Left lung (tissue), 10 donors: Measurements from ENCODE around the gene DENND1A. TPM values are rescaled to one million over a fixed set of nuclear protein-coding genes. Genes with fewer than 3 reads are reported as not detected.

Source experiments
- ATAC-seq: fragments of 200-7000 bp; cut with Tn5 transposase; one replicate; pipeline ENCODE4 v1.9.1; 2020; ENCODE audit warnings: moderate library complexity
- DNase-seq, 4 donors: peaks; one replicate each; pipeline ENCODE4 v3.0.0-alpha.2; 2013 to 2020
- H3K27ac ChIP-seq, 2 donors: fragments of 200-600 bp; sonication (generic) in 1 of 2; one replicate each; pipeline versions ENCODE4 v1.5.0 to v1.8.0; 2020 to 2021
- H3K27me3 ChIP-seq, 2 donors: fragments of 200-600 bp; sonication (generic) in 1 of 2; one replicate each; pipeline versions ENCODE4 v1.5.0 to v1.8.0; 2020 to 2021
- H3K36me3 ChIP-seq, 2 donors: fragments of 200-600 bp; sonication (generic) in 1 of 2; one replicate each; pipeline versions ENCODE4 v1.5.0 to v1.8.0; 2020 to 2021
- H3K4me1 ChIP-seq, 2 donors: fragments of 200-600 bp; one replicate each; pipeline ENCODE4 v1.8.0; 2021
- H3K4me3 ChIP-seq, 2 donors: fragments of 200-600 bp; sonication (generic) in 1 of 2; one replicate each; pipeline versions ENCODE4 v1.5.0 to v1.8.0; 2020 to 2021; ENCODE audit warnings: mild to moderate bottlenecking in 1 of 2
- H3K9me3 ChIP-seq, 2 donors: fragments of 200-600 bp; sonication (generic) in 1 of 2; one replicate each; pipeline versions ENCODE4 v1.5.0 to v1.8.0; 2020 to 2021
- intact Hi-C, 2 donors: fragments of 100-400 bp; cut with DNase I; formaldehyde crosslinking; loops; one replicate each; pipeline versions ENCODE4 v1.11.2 to v1.14.2; 2022
- polyA plus RNA-seq, 6 donors: library from polyadenylated mRNA; unstranded; fragments of 120-200 nt; gene quantifications; one replicate each; pipeline ENCODE4 v1.2.1, GENCODE V29; 2013; ENCODE audit not compliant: insufficient read length in 6 of 6
- total RNA-seq, 2 donors: library from RNA; stranded (reverse); fragmentation: NEBNext Ultra II Directional; extraction: Animal tissue kit (Norgen Biotek cat#: 25700); gene quantifications; one replicate each; pipeline ENCODE4 v1.2.1, GENCODE V29; 2021
- TF ChIP-seq, protein P1 (sequence below), 2 donors: fragments of 200-600 bp; sonication (generic) in 1 of 2; IDR thresholded peaks; one replicate each; pipeline versions ENCODE4 v1.5.0 to v1.8.0; 2021; ENCODE audit warnings: antibody characterized with exemption in 2 of 2
- donor health status: DM: no; HTN: yes; CAD: no.
- donor health status: DM: no; HTN: no; CAD: no.

Gene DENND1A
- total and polyA plus RNA-seq, 8 donors, result 8.3 to 23.2 (median 9.7) TPM

DNA sequence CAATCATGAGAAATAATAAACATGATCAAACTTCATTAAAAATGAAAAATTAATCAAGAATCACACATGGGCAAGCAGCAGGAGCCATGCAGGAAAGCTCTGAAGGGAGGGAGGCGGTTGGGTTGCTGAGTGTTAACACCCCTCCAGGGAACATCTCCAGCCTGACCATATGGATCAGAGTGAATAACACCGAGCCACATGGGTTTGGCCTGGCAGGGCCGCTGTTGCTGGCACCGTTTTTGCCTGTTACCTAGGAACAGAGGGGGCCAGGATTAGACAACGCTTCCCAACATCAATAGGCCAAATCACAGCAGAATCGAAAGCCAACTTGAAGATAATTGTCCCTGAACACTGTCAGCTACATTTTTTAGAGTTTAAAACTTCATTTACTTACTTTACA, 160.2 kb downstream of the DENND1A start:
- H3K4me1 ChIP-seq, result peaks cover 0 to 14% of the 10 kb centered on the region in 2 donors
- ATAC-seq, result no peak
- no peaks in the 10 kb centered on the region for H3K27me3 ChIP-seq
- H3K4me3 ChIP-seq, result no peak overlapping the region
- intact Hi-C loops, result no loop called here
- no peaks in the 10 kb centered on the region for H3K9me3 ChIP-seq
- H3K36me3 ChIP-seq, result no peaks in the 10 kb centered on the region
- TF ChIP-seq, protein P1, sequence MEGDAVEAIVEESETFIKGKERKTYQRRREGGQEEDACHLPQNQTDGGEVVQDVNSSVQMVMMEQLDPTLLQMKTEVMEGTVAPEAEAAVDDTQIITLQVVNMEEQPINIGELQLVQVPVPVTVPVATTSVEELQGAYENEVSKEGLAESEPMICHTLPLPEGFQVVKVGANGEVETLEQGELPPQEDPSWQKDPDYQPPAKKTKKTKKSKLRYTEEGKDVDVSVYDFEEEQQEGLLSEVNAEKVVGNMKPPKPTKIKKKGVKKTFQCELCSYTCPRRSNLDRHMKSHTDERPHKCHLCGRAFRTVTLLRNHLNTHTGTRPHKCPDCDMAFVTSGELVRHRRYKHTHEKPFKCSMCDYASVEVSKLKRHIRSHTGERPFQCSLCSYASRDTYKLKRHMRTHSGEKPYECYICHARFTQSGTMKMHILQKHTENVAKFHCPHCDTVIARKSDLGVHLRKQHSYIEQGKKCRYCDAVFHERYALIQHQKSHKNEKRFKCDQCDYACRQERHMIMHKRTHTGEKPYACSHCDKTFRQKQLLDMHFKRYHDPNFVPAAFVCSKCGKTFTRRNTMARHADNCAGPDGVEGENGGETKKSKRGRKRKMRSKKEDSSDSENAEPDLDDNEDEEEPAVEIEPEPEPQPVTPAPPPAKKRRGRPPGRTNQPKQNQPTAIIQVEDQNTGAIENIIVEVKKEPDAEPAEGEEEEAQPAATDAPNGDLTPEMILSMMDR (IDR thresholded peaks at IDR 0.05), result no peak
- no peak overlapping the region for H3K27ac ChIP-seq
- DNase-seq, result peak in 1 of 4 donors; percentile 36

DNA sequence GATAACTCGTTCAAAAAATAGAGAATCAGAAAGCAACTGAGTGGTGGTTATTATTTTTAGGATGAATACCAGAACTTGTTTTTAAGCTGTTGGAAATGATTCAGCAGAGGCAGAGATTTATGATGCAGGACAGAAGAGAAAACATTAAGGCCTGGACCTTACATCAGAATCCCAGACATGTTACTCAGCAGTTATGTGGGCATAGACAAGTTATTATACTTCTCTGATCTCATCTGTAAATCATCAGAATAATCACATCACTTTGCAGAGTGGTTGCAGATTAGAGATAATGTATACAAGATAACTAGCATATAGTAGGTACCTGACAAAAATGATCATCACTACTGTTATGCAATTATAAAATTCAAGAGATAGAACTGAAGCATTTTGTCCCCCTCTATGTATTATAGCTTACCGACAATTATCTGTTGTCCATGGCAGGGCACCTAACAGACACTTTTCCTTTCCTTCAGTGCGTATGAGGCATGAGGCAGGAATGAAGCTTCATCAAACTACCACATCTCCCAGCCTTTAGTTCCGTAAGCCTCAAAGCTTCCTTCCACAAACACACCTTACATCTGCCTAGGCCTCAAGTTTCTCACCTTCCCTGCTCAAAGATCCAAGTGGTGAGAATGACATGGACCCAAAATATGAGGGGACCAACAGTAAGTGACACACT, 165.9 kb downstream of the DENND1A start:
- Histone ChIP-seq H3K36me3 (no peaks in the 10 kb centered on the region), H3K9me3 (no peaks in the 10 kb centered on the region)
- intact Hi-C loops, result no loop called here

DNA sequence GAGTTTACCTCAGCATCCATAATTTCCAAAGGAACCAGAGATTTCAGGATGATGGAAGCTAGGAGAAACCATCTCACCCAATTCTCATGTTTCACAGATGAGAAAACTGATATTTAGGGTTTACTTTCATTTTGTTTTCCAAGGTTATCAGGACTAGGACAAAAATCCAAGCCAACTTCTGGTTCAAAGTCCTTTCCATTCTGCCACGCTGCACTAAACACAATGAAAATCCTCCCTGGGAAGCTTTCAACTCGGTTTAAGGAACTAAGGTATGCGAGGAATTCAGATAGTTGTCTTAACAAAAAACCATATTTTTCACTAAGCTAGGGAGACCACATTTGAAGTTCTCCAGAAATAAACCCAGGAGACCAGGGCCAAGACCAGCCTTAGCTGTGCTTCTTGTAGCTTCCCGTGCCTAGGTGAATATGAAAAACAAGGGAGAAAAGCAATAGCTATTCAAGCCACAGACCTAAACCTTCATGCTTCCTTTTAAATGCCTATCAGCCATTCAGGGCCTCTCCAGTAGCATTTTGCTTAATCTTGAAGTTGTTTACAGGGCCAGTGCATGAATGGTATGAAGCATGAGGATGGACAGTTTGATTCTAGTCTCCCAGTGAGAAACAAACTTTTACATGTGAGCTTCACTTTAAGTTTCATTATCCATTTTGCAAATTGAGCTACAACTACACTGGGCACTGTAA, 167.9 kb downstream of the DENND1A start:
- no peak overlapping the region for H3K27ac ChIP-seq
- intact Hi-C loops, result no loop called here
- peaks cover 0 to 7% of the 10 kb centered on the region in 2 donors for H3K36me3 ChIP-seq
- no peaks in the 10 kb centered on the region for H3K4me1 ChIP-seq
- H3K9me3 ChIP-seq, result no peaks in the 10 kb centered on the region
- H3K27me3 ChIP-seq, result no peaks in the 10 kb centered on the region
- ATAC-seq, result no peak
- TF ChIP-seq, protein P1 (IDR thresholded peaks at IDR 0.05), result no peak
- H3K4me3 ChIP-seq, result no peak overlapping the region
- no peak for DNase-seq

More for the DNA sequence above, 165.9 kb downstream of the DENND1A start:
- Histone ChIP-seq H3K27me3 (no peaks in the 10 kb centered on the region), H3K4me1 (no peaks in the 10 kb centered on the region), H3K4me3 (no peak overlapping the region), H3K27ac (no peak overlapping the region)
- ATAC-seq (no peak), DNase-seq (no peak)
- TF ChIP-seq, protein P1 (IDR thresholded peaks at IDR 0.05), result no peak

DNA sequence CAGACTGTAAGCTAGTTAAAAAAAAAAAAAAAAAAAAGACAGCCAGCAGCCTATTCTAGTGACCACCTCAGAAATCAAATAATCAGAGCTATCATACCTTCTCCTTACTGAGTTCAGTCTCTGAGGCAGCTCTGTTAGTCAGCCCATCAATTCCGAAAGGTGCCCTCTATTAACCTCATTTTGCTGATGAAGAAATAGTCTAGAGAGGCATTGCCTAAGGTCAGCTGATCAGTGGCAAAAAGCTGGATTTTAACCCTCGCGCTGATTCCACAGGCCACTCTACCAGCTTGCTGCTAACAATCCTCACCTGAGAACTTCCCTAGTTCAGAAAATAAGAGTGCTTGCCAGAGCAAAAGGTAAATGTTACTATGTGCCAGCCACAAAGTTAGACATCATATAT, 172.0 kb downstream of the DENND1A start:
- DNase-seq, result no peak
- Histone ChIP-seq H3K27me3 (no peaks in the 10 kb centered on the region), H3K4me1 (no peaks in the 10 kb centered on the region), H3K4me3 (no peak overlapping the region), H3K36me3 (peaks cover 0 to 11% of the 10 kb centered on the region in 2 donors), H3K27ac (no peak overlapping the region), H3K9me3 (no peaks in the 10 kb centered on the region)
- intact Hi-C loops, result no loop called here
- TF ChIP-seq, protein P1 (IDR thresholded peaks at IDR 0.05), result no peak
- no peak for ATAC-seq

DNA sequence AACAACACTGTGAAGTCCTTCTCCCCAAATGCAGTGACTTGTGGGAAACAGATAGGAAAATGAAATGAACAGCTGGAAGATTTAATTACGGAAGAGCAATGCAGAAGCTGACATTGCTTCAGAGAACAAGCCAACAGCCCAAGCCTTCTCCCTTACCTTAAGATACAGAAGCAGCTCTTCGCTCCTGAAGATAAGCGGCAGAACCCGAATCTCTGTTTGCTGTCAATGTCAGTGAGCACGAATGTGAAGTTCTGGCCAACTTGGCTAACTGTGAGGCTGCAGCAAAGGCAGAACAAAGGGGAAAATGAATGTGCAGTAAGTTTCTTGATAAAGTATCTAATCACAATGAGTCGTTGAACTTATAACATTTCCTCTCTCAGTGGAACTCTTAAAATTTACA, 172.4 kb downstream of the DENND1A start:
- intact Hi-C loops, result no loop called here

More for the DNA sequence above, 172.4 kb downstream of the DENND1A start:
- no peaks in the 10 kb centered on the region for H3K4me1 ChIP-seq
- no peak for ATAC-seq
- no peaks in the 10 kb centered on the region for H3K27me3 ChIP-seq
- TF ChIP-seq, protein P1 (IDR thresholded peaks at IDR 0.05), result no peak
- DNase-seq, result peak in 1 of 4 donors; percentile 16
- H3K9me3 ChIP-seq, result no peaks in the 10 kb centered on the region
- H3K4me3 ChIP-seq, result no peak overlapping the region
- H3K27ac ChIP-seq, result no peak overlapping the region
- H3K36me3 ChIP-seq, result peaks cover 0 to 11% of the 10 kb centered on the region in 2 donors
